RWPE1 (cell line): Measurements from ENCODE around the gene ZKSCAN7.

Experiments used
- CTCF ChIA-PET: fragments of 350-600 bp; sonication (Branson Sonifier 250); formaldehyde crosslinking; extraction: SDS; loops from one replicate; lab custom pipeline; 2021; lab: Yijun Ruan, JAX
- POLR2A ChIA-PET: fragments of 400-600 bp; formaldehyde crosslinking; extraction: SDS; loops from one replicate; lab custom pipeline; 2020; ENCODE audit warnings: antibody characterized with exemption; ENCODE audit not compliant: low non-redundant PET; lab: Yijun Ruan, JAX
- DNase-seq: peaks from one replicate; pipeline ENCODE4 v3.0.0; 2012; ENCODE audit warnings: low spot score
- H3K27ac ChIP-seq: fragments of 450-650 bp; 2 replicates; pipeline ENCODE4 v1.5.1; 2017
- TF ChIP-seq, protein P1 (sequence below): fragments of 450-650 bp; conservative IDR thresholded peaks from 2 replicates; pipeline ENCODE4 v1.5.1; 2017; ENCODE audit warnings: low read depth, mild to moderate bottlenecking

The ZKSCAN7 gene

DNA sequence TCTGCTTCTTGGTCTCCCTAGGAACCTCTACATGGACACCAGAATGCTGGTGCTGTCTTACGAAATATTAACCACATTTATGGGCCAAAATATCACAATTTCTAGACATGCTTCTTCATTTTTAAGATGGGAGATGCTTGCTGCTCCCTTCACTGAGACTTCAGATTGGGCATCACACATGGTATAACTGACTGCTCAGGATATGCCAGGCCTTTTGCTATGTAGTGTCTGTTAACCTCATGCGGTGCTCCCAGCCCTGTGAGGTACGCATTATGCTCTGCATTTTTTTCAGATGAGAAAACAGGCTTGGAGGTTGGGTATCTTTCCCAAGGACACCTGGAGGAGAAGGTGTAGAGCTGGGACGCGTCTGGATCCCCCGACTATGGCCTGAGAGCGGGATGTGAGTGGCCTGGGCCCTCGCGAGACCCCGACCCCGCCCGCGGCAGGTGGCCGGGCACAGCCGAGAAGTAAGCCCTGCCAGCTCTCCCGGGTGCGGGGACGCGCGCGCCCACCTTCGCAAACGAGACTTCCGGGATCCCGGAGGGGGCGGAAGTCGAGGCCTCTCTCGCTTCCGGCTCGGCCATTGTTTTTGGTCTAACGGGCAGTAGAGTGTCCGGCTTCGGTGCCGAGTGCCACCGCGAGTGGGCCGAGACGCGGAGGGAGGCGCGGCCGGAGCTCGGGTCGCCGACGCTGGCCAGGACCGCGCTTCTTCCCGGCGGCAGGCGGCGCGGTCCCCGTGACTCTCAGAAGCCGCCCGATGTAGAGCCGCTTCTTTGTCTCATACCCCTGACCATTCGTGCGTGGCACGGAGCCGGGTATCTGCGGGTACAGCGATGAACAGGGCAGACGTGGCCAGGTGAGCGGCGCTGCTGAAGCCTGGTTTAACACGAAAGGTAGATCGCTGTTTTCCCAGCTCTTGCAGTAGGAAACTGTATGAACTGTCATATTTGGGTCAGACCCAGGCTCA is at the start of gene ZKSCAN7:
Gene ZKSCAN7 (plus strand): TSS at position 568 of the 967 bp plus-strand sequence. CDS start 1,855 bp downstream, outside the sequence.
- POLR2A ChIA-PET = no interaction called here
- CTCF ChIA-PET = interaction anchor here (0.6 kb wide), 1 partner anchor 1934 kb away, joined by 6 read pairs; no protein-coding TSS in a partner anchor
- H3K27ac ChIP-seq = peak within 1 kb of the TSS; percentile 48

DNA sequence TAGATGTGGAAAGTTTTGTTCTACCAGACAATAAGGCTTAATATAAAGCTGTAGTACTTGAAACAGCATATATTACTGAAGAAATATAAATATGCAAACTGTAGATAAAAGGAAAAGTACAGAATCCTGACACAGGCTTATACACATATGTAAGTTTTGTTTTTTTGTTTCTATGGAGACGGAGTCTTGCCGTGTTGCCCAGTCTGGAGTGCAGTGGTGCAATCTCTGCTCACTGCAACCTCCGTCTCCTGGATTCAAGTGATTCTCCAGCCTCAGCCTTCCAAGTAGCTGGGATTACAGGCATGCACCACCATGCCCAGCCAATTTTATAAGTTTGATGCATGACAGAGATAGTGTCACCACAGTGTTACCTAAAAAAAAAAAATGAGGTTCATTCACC is 48.4 kb upstream of the ZKSCAN7 start:
- POLR2A ChIA-PET = no interaction called here
- no peak overlapping the region for H3K27ac ChIP-seq

More for the DNA sequence above, at the start of gene ZKSCAN7:
- TF ChIP-seq, protein P1, sequence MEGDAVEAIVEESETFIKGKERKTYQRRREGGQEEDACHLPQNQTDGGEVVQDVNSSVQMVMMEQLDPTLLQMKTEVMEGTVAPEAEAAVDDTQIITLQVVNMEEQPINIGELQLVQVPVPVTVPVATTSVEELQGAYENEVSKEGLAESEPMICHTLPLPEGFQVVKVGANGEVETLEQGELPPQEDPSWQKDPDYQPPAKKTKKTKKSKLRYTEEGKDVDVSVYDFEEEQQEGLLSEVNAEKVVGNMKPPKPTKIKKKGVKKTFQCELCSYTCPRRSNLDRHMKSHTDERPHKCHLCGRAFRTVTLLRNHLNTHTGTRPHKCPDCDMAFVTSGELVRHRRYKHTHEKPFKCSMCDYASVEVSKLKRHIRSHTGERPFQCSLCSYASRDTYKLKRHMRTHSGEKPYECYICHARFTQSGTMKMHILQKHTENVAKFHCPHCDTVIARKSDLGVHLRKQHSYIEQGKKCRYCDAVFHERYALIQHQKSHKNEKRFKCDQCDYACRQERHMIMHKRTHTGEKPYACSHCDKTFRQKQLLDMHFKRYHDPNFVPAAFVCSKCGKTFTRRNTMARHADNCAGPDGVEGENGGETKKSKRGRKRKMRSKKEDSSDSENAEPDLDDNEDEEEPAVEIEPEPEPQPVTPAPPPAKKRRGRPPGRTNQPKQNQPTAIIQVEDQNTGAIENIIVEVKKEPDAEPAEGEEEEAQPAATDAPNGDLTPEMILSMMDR = no peak
- peak; percentile 35 for DNase-seq

DNA sequence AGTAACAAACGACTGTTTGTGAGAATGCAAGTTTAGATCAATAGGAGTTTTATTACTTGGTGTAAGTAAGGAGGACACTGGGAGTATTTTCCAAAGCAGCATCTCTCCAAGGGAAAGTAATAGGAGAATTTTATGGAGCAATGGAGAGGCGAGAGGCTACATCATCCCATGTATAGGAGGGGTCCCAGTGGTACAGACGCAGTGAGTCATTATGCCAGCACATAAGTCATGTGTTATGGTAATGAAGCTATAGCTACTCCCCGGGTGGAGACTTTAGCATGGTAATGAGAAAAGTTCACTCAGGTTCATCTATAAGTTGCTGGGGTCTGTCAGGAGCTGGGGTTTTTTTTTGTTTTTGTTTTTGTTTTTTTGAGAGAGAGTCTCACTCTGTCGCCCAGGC is 48.0 kb upstream of the ZKSCAN7 start:
- no peak for DNase-seq
- TF ChIP-seq, protein P1 = no peak
- POLR2A ChIA-PET = no interaction called here
- CTCF ChIA-PET = no interaction called here
- no peak overlapping the region for H3K27ac ChIP-seq

More for the DNA sequence above, 48.4 kb upstream of the ZKSCAN7 start:
- no peak for DNase-seq
- CTCF ChIA-PET = no interaction called here
- TF ChIP-seq, protein P1 = no peak

DNA sequence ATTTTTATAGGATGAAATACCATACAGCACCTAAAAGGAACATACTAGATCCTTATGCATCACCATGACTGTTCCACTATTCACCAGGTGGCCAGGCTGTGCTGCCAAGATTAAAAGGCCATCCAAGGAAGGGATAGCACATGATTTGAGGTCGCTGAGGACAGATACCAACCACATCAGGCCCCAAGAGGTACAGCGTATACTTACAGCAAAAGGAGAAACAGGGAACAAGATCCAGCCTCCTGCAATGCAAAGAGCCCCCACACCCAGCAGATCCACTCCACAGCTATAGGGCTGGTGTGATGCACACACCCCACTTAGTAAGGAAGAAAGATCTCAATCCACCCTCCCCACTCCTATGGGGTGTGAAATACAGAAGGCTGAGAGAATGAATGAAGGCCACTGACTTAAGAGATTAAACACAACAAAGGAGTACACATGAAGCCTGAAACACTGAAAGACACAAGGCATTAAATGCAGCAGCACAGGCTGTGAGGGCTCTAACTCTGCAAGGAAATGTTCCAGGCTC is 45.5 kb upstream of the ZKSCAN7 start:
- H3K27ac ChIP-seq = no peak overlapping the region
- ChIA-PET POLR2A (no interaction called here), CTCF (no interaction called here)
- no peak for DNase-seq
- TF ChIP-seq, protein P1 = no peak

DNA sequence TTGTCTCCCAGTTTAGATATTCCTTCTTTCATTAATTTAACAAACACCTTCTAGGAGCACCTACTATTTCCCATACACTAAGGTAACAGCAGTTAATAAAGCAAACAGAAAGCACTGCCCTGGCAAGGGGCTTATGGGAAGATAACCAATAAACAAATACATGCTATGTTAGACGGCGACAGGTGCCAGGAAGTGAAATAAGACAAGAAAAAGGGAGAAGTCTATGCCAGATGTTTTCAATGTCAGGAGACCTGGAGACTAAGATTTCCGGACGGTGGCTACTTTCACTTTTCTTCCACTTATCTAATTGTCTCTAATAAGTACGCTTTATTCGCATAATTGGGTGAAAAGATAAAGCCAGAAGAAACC is 45.0 kb upstream of the ZKSCAN7 start:
- TF ChIP-seq, protein P1 = no peak
- POLR2A ChIA-PET = no interaction called here

DNA sequence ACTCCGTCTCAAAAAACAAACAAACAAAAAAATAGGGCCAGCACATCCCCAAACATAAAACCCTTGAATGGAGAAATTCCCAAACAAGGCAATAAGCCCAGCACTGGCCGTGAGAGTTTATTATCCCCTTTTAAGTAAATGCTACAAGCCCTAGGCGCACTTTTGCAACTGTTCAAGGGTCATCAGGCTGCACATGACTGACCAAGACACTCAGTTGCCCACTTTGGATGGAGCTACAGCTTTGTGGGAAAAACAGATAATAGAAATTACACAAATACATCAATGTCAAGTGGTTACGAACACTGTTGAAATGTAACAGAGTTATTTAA is 43.8 kb upstream of the ZKSCAN7 start:
- ChIA-PET CTCF (interaction anchor here (0.6 kb wide), 1 partner anchor 131 kb away, joined by 3 read pairs; no protein-coding TSS in a partner anchor), POLR2A (interaction anchor here (0.6 kb wide), 1 partner anchor 47 kb away, joined by 11 read pairs; no protein-coding TSS in a partner anchor)
- peak overlapping the region; percentile 87 for H3K27ac ChIP-seq
- DNase-seq = no peak
- TF ChIP-seq, protein P1 = no peak

More for the DNA sequence above, 45.0 kb upstream of the ZKSCAN7 start:
- peak; percentile 5 for DNase-seq
- CTCF ChIA-PET = no interaction called here
- H3K27ac ChIP-seq = peak overlapping the region; percentile 87
